Measurements from ENCODE around the gene GRIFIN.
A peak's percentile ranks its signal among the peaks of the same experiment; 100 is the strongest.

Gene GRIFIN

GRCh38 chr7:2452643-2453270 lies 23.4 kb downstream of the GRIFIN start:
- no peak for DNase-seq

DNA sequence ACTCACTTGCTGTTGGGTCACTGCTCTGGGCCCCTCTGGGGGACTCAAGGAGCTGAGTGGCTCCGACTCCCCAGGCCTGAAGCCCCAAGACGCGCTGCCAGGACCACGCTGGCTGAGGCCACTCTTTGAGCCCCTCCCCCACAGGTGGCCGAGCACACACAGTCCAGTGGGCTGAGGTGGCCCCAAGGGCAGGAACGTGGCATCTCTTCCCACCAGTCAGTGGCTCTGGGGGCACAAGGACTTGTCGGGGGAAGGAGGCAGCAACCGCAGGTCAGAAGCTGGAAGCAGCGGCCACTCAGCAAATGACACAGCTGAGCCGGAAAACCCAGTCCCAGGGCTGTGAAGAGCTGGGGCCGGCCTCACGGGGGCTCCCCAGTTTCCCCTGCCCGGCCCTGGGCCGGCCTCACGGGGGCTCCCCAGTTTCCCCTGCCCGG lies 24.1 kb downstream of the GRIFIN start:
- DNase-seq: peak in 2 of 6 experiments; percentile 13 to 29

GRCh38 chr7:2451171-2452073 lies 24.8 kb downstream of the GRIFIN start:
- DNase-seq: peak; percentile 36 to 73 (median 66)

DNA sequence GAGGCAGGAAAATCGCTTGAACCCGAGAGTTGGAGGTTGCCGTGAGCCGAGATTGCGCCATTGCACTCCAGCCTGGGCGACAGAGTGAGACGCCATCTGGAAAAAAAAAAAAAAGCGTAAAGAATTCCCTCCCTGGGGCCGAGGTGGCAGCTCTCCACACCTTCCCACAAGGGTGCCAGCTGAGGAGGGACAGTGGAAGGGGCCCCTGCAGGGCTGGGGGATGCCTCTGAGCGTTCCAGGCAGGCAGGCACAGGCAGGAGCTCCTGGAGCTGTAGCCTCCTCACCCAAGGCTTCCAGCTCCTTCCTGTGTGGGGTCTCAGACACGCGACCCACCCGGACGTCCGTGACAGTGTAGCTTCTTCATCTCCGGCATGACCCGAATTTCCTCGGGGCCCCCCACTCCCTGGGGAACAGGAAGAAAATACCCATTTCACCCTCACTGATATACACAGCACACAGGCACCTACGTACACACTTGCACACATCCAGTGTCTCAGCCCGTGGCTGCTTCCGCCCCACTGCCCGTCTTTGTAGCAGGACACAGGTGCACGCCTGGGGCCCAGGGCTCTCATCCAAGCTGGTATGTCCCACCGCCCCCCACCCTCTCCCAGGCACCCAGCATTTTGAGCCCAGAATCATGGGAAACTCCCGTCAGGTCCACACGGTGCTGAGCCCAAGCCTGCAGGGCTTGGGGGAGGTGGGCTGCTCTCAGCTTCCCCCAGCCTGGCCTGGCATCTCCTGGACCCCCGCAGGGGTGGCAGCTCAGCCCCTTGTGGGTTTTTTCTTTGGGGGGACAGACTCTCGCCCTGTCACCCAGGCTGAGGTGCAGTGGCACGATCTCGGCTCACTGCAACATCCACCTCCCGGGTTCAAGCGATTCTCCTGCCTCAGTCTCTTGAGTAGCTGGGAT lies 25.7 kb downstream of the GRIFIN start:
- DNase-seq: no peak

DNA sequence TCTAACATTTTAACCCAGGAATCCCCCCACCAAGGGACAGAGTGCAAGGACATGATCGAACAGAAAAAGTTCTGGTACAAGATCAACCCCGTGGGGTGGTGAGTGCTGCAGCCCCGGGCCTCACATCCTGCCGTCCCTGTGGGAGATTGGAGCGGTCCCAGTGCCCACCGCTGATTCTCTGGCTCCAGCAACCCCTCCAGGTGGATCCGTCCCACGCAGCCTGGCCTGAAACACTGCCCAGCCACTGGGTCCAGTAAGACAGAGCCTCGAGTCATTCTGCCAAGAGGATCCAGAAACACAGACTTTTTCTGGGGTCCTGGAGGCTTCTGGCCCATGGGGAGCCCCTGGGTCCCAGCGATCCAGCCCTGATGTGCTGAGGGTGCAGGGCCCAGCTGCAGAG lies 29.5 kb downstream of the GRIFIN start:
- DNase-seq: no peak

DNA sequence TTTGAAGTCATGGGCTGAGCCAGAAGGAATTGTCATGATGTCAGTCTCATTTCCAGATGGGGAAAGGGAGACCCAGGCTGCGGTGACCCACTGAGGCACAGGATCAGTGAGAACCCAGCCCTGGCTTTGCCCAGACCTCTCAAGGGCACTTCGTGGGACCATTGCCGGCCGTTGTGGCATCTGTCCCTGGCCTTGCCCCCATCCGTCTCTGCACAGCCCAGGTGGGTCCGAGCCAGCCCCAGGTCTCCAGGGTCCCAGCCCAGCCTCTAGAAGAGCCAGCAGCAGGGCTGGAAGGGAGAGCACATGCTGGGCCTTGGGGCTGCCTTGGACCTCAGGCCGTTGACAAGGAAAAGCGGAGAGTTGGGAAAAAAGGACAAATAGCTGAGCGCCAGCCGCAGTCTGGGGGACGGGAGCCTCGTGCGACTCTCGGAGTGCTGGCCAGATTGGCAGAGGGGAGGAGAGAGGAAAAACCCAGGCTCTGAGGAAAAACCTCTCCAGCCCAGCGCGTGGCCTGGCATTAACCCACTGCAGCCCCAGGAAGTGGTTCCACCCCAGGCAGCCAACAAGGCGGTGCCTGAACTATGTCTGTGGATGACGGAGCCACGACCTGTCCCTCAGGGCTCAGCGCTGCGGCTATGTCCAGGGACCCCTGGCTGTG lies 30.2 kb downstream of the GRIFIN start:
- no peak for DNase-seq

DNA sequence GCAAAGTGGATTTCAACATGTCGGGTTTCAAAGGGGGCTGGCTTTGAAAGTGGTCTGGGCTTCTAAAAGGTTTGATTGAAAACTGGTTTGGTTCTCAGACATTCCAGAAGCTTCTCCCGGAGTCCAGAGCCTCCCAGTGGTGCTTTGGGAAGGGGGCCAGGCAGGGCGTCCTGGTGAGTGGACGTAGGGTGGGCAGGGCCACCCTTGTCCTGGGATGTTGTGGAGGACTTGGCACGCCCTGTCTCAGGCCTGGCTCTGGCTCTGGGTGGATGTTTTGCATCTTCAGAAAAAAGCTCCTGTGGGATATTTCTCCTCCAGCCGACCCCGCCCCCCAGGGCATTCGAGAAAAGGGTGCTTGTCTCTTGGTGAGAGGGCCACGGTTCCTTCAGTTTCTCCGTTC lies 31.2 kb downstream of the GRIFIN start:
- DNase-seq: no peak

DNA sequence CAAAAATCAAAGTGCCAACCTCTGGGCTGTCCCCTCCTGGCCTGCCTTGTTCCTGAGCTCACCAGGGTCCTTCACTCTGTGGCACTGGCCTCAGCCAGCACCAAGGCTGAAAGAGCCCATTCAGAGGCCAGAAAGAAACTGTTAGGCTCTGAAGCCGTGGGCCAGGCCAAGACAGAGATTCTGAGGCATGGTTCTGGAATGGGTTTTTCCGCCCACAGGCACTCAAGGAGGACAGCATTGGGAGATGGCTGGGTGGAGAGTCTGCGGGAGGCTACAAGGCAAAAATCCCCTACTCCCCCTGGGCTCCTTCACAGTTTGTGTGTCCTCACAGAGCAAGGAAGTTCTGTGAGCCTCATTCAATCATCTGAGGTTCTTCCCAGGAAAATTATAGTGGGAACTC lies 31.7 kb downstream of the GRIFIN start:
- no peak for DNase-seq

DNA sequence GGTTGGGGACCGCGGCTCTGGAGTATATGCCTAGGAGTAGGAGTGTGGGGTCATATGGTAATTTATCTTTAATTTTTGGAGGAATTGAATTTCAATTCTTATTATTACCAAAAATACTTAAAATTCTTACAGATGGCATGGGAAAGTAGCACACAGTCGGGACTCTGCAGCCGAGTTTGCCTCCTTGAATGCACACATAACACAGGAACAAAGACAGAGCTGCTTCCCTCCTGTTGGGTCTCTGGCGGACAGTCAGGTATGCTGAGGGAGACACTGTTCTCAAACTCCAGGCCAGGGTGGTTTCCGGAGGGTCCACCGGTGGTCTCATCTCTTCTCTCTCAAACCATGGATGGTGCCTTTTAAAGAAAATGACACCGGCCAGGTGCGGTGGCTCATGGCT lies 32.7 kb downstream of the GRIFIN start:
- no peak for DNase-seq

- no peak for DNase-seq
Observed at GRCh38 chr7:2441430-2442058, 34.7 kb downstream of the GRIFIN start.

GRCh38 chr7:2440608-2441245 lies 35.5 kb downstream of the GRIFIN start:
- DNase-seq: no peak

DNA sequence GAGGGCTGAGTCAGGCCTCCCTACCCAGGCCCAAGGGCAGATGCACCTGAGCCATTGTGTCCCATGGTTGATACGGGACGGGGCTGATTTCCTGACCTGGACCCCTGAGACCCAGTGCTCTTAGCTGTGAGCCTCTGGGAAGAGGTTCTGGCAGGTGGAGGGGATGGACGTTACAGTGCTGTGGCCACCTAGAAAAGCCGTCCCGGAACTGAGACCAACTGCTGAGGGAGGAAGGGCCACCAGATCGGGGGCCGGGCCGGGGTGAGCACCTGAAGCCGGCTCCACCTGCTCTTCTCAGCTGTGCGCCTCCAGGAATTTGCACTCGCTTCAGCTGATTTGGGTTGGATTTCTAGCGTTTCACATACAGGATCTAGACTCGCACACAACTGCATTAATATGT lies 37.4 kb downstream of the GRIFIN start:
- DNase-seq: no peak

DNA sequence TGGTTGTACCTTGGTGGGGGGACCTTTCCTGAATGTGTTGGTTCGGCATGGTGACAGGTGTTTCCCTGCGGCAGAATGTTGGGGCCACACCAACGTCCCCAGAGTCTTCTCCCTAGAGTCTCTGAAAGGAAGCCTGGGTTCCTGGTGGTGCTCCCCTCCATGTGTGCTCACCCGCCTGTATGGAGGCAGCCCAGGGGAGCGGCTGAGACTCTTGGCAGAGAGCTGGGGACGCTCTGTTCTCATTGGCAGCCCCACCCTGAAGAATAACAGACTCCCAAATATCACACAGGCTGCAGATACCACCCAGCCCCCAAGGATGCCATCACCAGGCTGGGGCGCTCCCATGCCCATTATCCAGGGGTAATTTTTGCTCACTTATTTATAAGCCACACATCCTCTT lies 38.0 kb downstream of the GRIFIN start:
- DNase-seq: no peak

DNA sequence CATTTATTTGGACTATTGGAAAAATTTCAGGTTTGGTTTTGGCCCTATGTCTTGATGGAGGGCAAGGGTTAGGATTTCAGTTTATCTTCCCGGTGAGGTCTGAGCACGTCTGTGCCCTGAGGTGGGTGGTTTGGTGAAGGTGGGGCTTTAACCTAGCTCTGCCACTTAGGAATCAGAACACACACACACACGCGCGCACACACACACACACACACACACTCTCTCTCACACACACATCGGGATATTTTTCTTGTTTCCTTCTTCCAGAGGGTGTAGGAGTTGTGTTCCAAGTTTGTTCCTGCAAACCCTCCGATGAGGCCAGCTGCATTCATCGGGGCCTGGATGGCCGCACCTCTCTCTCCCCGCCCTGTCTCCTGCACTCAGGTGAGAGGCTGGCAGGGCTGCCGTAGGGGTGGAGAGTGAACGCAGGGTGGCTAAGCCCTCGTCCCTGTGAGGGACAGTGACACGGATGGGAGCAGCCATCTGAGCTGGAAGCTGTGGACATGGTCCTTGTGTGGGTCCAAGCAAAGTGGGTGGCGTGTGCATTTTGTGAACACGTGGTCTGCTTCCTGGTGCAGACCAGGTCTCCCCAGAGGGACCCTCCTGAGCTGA lies 38.6 kb downstream of the GRIFIN start:
- DNase-seq: no peak

GRCh38 chr7:2437136-2437535 lies 39.1 kb downstream of the GRIFIN start:
- DNase-seq: no peak

DNA sequence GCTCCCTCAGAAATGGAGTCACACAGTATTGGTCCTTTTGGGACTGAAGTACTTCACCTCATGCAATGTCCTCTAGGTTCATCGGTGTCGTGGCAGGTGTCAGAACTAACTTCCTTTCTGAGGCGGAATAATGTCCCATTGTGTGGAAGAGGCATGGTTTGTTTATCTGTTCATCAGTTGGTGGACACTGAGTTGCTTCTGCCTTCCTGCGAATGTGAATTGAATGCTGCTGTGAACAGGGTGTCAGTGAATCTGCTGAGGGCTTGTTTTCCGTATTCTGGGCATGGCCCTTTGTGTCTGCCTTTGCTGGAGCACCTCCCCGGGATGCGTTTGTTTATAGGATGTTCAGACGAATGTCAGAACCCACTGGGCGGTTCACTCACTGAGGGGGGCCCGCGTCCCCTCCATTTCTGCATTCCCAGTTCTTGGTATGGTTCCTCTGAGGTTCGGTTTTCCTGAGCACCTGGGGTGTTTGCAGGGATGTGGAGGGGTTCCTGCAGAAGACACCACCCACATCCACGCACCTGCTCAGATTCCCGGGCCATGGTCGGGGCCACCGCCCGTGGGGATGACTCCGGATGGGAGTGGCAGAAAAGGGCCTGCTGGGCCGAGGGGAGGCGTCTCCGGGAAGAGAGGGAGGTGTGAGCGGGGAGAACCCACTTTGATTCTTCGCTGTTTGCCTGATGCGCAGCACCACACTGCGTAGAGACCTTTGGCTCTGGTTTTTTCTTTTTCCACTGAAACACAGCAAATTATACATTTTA lies 39.7 kb downstream of the GRIFIN start:
- DNase-seq: no peak

- DNase-seq: no peak
Observed at GRCh38 chr7:2435146-2435545, 41.1 kb downstream of the GRIFIN start.

DNA sequence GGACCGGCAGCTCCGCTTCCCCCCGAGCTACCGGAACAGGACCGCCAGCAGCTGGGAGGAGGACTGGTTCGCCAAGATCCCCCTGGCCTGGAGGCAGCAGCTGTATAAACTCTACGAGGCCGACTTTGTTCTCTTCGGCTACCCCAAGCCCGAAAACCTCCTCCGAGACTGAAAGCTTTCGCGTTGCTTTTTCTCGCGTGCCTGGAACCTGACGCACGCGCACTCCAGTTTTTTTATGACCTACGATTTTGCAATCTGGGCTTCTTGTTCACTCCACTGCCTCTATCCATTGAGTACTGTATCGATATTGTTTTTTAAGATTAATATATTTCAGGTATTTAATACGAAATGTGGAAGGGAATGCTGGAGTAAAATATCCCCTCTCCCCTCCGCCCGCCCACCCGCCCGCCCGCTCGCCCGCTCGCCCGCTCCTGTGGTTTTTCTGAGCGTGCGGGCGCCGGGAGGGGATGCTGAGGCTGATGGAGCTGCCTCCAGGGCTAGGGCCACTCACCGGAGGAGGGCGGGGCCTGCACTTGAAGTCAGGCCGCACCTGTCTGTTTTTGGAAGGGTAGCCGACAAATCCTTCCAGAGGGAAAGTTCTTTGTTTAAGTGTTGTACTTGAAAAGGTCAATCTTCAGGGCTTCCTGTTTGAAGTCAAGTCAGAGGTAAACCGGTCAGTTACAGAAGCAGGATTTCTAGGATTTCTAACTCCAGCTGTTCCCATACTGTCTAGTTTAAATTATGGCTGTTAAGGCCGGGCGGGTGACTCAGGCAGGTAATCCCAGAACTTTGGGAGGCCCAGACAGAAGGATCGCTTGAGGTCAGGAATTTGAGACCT lies 42.3 kb downstream of the GRIFIN start:
- no peak for DNase-seq

DNA sequence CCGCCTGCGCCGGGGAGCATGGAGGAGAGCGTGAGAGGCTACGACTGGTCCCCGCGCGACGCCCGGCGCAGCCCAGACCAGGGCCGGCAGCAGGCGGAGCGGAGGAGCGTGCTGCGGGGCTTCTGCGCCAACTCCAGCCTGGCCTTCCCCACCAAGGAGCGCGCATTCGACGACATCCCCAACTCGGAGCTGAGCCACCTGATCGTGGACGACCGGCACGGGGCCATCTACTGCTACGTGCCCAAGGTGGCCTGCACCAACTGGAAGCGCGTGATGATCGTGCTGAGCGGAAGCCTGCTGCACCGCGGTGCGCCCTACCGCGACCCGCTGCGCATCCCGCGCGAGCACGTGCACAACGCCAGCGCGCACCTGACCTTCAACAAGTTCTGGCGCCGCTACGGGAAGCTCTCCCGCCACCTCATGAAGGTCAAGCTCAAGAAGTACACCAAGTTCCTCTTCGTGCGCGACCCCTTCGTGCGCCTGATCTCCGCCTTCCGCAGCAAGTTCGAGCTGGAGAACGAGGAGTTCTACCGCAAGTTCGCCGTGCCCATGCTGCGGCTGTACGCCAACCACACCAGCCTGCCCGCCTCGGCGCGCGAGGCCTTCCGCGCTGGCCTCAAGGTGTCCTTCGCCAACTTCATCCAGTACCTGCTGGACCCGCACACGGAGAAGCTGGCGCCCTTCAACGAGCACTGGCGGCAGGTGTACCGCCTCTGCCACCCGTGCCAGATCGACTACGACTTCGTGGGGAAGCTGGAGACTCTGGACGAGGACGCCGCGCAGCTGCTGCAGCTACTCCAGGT lies 43.1 kb downstream of the GRIFIN start:
- DNase-seq: no peak
